ENCODE data around the gene LEKR1.
A peak's percentile ranks its signal among the peaks of the same experiment; 100 is the strongest.
"Not testable (repeated sequence)": the region's sequence is repeated elsewhere in the genome, so short reads cannot be mapped to it uniquely, and the experiment has no call there.

LEKR1 gene

GRCh38 chr3:156910022-156910421 is 83.9 kb downstream of the LEKR1 start:
- no peak for DNase-seq

GRCh38 chr3:156910831-156911230 is 84.7 kb downstream of the LEKR1 start:
- not testable (repeated sequence) for DNase-seq

GRCh38 chr3:156914300-156914699 is 88.1 kb downstream of the LEKR1 start:
- not testable (repeated sequence) for DNase-seq

GRCh38 chr3:156915372-156915771 is 89.2 kb downstream of the LEKR1 start:
- DNase-seq, result no peak

- no peak for DNase-seq
Measured at GRCh38 chr3:156918746-156919145, 92.6 kb downstream of the LEKR1 start.

GRCh38 chr3:156919818-156920217 is 93.7 kb downstream of the LEKR1 start:
- no peak for DNase-seq

GRCh38 chr3:156920399-156920798 is 94.2 kb downstream of the LEKR1 start:
- DNase-seq, result no peak

GRCh38 chr3:156923349-156923748 is 97.2 kb downstream of the LEKR1 start:
- no peak for DNase-seq

- no peak for DNase-seq
Measured at GRCh38 chr3:156938724-156939123, 112.6 kb downstream of the LEKR1 start.

GRCh38 chr3:156939315-156939714 is 113.2 kb downstream of the LEKR1 start:
- DNase-seq, result no peak

- DNase-seq, result no peak
Measured at GRCh38 chr3:156941311-156941710, 115.2 kb downstream of the LEKR1 start.

GRCh38 chr3:156948402-156949210 is 122.5 kb downstream of the LEKR1 start:
- peak; percentile 71 to 92 for DNase-seq

GRCh38 chr3:156952011-156952410 is 125.9 kb downstream of the LEKR1 start:
- no peak for DNase-seq

- no peak for DNase-seq
Measured at GRCh38 chr3:156957715-156958114, 131.6 kb downstream of the LEKR1 start.

- DNase-seq, result no peak
Measured at GRCh38 chr3:156963096-156963495, 136.9 kb downstream of the LEKR1 start.

- no peak for DNase-seq
Measured at GRCh38 chr3:156964577-156964976, 138.4 kb downstream of the LEKR1 start.

- DNase-seq, result not testable (repeated sequence)
Measured at GRCh38 chr3:156966349-156966748, 140.2 kb downstream of the LEKR1 start.

GRCh38 chr3:156973954-156974353 is 147.8 kb downstream of the LEKR1 start:
- DNase-seq, result no peak

GRCh38 chr3:156974931-156975330 is 148.8 kb downstream of the LEKR1 start:
- DNase-seq, result no peak

- peak in 1 of 2 experiments; percentile 38 for DNase-seq
Measured at GRCh38 chr3:156975721-156976120, 149.6 kb downstream of the LEKR1 start.

- peak in 1 of 2 experiments; percentile 19 for DNase-seq
Measured at GRCh38 chr3:156976933-156977332, 150.8 kb downstream of the LEKR1 start.

GRCh38 chr3:156978481-156978961 is 152.4 kb downstream of the LEKR1 start:
- no peak for DNase-seq

GRCh38 chr3:156981005-156981404 is 154.9 kb downstream of the LEKR1 start:
- no peak for DNase-seq

GRCh38 chr3:156983559-156983958 is 157.4 kb downstream of the LEKR1 start:
- DNase-seq, result no peak

- DNase-seq, result no peak
Measured at GRCh38 chr3:156985711-156986110, 159.6 kb downstream of the LEKR1 start.

Measured in NCI-H524 (cell line).